HG02571 (cell line): ENCODE measurements around the gene GPRASP1.
"Not testable (repeated sequence)": the region's sequence is repeated elsewhere in the genome, so short reads cannot be mapped to it uniquely, and the experiment has no call there.

Experiments
- ATAC-seq: cut with Tn5 transposase; IDR thresholded peaks from one replicate; pipeline ENCODE4 v1.9.1; 2021; ENCODE audit warnings: mild to moderate bottlenecking, moderate library complexity; ENCODE audit not compliant: unreplicated experiment

GPRASP1 gene, protein sequence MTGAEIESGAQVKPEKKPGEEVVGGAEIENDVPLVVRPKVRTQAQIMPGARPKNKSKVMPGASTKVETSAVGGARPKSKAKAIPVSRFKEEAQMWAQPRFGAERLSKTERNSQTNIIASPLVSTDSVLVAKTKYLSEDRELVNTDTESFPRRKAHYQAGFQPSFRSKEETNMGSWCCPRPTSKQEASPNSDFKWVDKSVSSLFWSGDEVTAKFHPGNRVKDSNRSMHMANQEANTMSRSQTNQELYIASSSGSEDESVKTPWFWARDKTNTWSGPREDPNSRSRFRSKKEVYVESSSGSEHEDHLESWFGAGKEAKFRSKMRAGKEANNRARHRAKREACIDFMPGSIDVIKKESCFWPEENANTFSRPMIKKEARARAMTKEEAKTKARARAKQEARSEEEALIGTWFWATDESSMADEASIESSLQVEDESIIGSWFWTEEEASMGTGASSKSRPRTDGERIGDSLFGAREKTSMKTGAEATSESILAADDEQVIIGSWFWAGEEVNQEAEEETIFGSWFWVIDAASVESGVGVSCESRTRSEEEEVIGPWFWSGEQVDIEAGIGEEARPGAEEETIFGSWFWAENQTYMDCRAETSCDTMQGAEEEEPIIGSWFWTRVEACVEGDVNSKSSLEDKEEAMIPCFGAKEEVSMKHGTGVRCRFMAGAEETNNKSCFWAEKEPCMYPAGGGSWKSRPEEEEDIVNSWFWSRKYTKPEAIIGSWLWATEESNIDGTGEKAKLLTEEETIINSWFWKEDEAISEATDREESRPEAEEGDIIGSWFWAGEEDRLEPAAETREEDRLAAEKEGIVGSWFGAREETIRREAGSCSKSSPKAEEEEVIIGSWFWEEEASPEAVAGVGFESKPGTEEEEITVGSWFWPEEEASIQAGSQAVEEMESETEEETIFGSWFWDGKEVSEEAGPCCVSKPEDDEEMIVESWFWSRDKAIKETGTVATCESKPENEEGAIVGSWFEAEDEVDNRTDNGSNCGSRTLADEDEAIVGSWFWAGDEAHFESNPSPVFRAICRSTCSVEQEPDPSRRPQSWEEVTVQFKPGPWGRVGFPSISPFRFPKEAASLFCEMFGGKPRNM (N-terminal part only)

DNA sequence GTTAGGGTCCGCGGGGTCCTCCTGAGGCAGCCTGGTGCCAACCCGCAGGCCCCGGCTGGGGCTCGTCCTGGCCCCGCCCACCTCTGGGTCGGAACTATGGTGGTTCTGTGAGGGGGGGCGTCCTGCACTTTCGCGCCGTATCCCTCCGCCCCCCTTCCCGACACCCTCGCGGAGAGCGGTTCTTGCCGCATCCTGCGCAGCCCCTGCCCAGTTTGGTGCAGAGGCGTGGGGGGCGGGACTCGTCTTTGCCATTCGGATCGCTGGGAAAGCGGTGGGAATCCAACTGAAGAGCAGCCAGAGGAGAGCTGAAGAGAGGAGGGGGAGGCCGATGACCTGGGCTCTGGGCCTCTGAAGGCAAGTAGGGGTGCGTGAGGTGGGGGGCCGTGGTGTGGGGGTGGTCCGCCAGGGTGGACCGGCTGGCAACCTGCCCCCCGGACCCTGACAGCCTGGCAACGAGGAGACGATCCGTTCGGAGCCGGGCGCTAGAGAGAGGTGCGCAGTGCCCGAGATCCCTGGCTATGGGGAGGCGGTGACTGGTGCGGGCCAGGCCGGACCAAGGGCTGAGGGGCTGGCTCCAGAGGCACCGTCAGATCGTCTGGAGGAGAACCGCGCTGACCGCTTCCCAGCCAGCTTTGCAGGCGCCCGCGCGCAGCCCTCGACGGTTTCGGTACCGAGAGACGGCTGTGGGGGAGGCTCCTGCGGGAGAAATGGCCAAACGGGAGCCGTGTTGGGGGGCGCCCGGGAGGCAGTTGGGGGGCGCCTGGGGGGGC lies at the start of gene GPRASP1:
TSS of gene GPRASP1 (plus strand) at position 242 of the 770 bp plus-strand sequence. CDS start 2,431 bp downstream, outside the sequence.
- no peak for ATAC-seq

DNA sequence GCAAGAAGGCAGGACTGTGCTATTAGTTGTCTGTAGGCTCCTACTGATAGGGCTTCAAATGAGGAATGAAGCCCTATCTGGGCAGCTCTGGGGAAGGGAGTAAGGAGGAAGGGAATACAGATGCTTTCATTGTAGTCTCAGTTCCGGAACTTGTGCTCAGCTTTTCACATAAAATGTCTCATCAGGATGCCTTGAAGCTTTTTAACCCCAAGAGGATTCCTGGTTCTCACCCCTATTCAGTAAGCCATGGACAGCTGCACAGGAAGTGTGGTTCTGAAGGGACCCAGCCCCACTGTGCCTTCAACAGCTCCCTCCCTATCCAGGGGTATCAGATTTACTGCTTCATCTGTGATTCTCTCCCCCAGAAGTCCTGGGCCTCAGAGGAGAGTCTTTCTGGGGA lies 47.0 kb upstream of the GPRASP1 start:
- no peak for ATAC-seq

DNA sequence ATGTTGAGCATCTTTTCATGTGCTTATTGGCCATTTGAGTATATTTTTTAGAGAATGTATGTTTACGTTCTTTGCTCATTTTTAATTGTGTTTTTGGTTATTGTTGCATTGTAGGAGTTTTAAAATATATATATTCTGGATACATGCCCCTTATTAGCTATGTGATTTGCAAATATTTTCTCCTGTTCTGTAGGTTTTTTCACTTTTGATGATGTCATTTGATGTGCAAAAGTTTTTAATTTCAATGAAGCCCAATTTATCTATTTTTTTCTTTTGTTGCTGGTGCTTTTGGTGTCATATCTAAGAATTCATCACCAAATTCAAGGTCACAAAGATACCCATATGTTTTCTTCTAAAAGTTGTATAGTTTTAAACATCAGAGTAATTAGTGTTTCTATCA lies 45.2 kb upstream of the GPRASP1 start:
- ATAC-seq, result no peak

DNA sequence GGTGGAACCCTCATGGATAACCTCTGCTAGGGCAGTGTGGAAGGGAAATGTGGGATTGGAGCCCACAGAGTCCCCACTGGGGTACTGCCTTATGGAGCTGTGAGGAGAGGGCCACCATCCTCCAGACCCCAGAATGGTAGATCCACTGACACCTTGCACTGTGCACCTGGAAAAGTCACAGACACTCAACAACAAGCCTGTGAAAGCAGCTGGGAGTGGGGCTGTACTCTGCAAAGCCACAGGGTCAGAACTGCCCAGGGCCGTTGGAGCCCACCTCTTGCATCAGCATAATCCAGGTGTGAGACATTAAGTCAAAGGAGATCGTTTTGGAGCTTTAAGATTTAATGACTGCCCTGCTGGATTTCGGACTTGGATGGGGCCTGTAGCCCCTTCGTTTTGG lies 40.4 kb upstream of the GPRASP1 start:
- ATAC-seq, result no peak

DNA sequence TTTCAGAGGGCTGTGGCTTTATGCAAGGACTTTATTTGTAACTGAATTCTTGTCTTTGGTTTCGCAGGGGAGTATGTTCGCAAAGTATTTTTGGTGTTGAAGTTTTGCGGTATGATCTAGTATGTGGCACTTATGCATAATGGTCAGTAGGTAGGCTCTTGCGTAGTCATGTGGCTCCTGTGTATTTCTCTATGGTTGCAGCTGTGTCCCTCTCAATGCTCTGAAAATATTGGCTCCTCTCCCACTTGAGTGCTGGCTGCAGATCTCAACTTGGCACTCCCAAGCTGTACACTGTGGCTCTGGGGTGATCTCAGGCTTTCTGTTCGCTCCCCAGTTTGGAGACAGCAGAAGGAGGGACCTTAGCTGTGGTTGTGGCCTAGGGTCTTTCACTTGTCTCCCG lies 27.2 kb upstream of the GPRASP1 start:
- no peak for ATAC-seq

DNA sequence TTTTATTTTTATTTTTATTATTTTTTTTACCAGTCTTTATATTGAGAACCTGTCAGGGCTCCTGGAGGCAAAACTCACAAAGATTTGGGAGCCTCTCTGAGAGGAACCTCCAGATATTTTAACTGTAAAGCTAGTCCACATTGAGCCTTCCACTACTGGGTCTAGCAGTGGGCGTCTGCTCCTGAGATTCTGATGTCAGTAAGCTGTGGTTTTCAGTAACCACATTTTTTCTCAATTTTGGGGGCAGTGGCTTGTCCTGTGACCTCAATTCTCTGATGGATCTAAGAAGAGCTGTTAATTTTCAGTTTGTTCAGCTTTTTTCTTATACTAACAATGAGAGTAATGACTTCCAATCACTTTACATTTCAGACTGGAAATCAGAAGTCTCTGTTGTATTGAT lies 23.6 kb upstream of the GPRASP1 start:
- no peak for ATAC-seq

DNA sequence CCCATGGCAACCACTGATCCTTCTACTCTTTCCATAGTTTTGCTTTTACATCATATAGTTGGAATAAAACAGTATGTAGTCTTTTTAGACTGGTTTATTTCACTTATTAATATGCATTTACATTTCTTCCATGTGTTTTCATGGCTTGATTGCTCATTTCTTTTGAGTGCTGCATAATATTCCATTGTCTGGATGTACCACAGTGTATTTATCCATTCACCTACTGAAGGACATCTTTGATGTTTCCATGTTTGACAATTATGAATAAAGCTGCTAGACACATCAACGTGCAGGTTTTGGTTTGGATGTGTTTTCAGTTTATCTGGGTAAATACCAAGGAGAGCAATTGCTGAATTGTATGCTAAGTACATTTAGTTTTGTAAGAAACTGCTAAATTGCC lies 13.7 kb upstream of the GPRASP1 start:
- no peak for ATAC-seq

DNA sequence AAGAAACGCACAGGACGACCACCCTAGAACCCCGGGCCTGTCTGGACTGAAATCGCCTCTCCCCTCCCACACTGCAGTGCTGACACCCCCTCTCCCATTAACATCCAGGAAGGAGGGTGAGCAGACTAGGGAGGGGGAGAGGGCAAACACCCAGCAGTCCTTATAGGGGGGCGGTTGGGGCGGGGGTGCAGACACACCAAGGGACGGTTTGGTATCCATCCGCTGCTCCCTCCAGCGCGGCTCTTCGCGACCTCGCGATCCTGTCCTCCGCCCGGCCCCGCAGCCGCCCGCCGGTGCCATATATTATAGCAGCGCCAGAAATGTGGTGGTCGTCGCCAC lies 411 bp upstream of the GPRASP1 start:
- ATAC-seq, result no peak

DNA sequence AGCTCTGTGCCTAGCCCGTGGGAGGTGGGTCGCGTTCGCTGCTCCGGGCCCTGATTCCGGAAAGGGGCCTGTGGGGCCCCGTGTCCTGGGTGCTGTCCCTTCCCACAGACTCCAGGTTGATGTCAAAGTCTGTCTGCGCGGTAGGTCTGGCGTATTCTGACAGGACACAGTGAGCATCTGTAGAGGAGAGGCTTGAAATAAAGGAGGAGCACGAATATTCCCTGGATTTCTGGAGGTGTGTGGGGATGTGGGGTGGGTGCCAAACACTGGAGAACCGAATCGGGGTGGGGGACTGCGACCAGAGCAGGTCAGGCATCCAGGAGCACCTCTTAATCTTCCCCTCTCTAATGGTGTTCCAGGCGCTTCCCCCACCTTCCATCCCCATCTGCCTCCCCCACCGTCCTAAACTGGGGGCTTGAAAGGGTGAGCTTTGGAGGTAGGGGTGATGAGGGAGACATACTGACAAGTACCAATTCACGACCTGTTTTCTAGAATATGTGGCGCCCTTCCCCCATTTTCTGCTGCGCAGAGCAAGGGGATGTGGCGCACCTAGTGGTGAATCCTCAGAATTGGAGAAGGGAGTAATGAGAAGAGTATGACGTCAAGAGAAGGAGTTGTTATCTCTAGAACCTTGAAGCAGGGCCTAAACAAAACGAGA lies 877 bp downstream of the GPRASP1 start:
- ATAC-seq, result no peak

DNA sequence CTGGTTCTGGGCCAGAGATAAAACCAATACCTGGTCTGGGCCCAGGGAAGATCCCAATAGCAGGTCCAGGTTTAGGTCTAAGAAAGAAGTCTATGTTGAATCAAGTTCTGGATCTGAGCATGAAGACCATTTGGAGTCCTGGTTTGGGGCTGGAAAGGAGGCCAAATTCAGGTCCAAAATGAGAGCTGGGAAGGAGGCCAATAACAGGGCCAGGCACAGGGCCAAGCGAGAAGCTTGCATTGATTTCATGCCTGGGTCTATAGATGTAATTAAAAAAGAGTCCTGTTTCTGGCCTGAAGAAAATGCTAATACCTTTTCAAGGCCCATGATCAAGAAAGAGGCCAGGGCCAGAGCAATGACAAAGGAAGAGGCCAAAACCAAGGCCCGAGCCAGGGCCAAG lies 3.4 kb downstream of the GPRASP1 start:
- no peak for ATAC-seq

DNA sequence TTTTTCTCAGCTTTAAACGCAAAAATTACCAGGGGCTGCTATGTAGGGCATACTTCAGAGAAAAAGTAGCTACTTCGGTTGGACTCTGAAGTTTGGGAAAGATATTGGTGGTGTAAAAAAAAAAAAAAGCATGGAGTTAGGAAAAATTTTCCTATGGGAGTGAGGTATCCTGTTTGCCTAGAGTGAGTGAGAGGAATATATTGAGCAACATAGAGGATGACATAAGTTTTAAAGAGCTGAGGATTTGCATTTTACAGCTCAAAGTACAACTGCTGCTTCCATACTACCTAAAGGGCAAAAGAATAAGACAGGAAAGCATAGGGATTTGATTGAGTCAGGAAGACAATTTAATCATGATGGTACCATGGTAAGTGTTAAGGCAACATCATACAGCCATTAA lies 7.3 kb downstream of the GPRASP1 start:
- no peak for ATAC-seq

DNA sequence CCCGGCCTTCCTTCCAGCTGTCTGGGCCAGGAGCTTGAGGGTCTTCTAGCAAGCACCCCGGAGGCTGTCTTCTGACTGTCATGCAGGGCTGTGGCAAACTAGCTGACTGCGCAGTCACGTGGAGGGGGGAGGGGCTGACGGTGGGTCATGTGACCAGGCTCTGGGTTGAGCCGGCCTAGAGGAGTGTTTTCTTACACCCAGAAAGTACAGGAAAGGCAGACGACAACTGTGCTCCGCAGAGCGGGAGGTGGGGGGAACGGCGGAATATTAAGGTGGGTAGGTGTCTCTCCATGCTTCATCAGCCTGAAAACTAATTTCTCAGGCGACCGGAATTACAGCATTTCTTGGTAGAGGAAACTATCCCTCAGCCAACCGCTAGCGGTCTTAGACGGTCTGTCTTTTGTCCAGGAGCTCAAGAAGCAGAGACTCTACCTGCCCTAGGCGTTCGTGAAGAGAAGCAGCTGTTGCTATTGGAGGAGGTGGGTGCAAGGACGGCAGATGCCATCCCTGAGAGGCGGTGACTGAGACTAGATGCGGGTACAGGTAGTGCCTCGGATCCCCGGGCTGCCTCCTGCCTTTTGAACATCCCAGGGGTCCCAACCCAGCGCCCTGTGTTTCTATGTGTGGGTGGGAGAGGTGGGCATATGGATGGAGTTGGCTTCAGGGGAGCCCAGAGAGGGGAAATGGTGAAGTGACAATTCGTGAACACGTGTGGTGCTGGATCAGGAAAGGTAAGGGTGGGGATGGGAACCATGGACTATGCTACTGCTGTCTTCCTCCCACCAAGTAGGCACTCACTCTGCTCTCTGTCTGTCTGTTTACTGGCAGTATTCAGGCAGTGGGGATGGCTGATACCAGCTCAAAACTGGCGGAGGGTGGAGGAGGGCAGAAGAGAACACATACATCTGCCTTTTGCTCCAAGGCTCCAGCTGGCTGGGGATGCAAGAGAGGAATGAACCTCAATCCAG lies 8.8 kb downstream of the GPRASP1 start:
- peak; percentile 93 for ATAC-seq

DNA sequence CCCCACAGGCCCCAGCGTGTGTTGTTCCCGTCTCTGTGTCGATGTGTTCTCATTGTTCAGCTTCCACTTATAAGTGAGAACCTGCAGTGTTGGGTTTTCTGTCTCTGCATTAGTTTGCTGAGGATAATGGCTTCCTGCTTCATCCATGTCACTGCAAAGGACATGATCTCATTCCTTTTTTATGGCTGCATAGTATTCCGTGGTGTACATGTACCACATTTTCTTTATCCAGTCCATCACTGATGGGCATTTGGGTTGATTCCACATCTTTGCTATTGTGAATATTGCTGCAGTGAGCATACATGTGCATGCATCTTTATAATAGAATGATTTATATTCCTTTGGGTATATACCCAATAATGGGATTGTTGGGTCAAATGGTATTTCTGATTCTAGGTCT lies 12.5 kb downstream of the GPRASP1 start:
- ATAC-seq, result not testable (repeated sequence)

DNA sequence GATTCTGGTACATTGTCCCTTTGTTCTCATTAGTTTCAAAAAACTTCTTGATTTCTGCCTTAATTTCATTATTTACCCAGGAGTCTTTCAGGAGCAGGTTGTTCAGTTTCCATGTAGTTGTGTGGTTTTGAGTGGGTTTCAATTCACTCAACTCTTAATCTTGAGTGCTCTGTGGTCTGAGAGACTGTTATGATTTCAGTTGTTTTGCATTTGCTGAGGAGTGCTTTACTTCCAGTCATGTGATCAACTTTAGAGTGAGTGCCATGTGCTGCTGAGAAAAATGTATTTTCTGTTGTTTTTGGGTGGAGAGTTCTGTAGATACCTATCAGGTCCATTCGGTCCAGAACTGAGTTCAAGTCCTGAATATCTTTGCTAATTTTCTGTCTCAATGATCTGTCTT lies 15.8 kb downstream of the GPRASP1 start:
- ATAC-seq, result not testable (repeated sequence)

DNA sequence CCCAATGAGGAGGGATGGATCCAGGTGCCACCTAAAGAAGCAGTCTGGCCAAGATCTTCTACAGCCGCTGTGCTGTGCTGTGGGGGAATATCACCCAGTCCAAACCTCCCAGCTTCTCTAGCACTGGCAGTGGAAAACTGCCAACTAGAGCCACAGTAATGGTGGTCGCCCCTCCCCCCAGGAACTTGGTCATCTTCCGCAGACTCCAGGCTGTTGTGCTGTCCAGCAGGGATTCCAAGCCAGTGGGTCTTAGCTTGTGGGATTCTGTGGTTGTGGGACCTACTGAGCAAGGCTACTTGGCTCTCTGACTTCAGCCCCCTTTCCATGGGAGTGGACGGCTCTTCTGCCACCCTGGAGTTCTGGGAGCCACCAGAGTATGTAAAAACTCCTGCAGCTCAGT lies 18.2 kb downstream of the GPRASP1 start:
- ATAC-seq, result no peak

DNA sequence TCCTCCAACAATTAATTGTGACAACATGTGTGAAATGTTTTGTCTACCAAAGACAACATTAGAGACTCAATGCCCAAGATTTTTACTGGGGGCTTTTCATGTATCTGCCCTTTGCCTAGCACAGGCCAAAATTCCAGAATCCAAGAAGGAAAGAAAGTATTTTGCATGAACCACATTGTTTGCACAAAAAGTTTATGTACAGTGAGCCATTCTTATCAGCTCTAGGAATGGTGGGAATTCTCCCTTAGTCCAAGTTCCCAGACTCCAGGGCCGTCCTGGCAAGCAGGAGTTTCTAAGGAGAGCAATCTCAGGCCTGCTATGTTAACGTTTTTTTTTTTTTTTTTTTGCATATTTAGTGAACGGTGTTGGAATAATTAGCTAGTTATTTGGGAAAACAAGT lies 21.6 kb downstream of the GPRASP1 start:
- ATAC-seq, result no peak

DNA sequence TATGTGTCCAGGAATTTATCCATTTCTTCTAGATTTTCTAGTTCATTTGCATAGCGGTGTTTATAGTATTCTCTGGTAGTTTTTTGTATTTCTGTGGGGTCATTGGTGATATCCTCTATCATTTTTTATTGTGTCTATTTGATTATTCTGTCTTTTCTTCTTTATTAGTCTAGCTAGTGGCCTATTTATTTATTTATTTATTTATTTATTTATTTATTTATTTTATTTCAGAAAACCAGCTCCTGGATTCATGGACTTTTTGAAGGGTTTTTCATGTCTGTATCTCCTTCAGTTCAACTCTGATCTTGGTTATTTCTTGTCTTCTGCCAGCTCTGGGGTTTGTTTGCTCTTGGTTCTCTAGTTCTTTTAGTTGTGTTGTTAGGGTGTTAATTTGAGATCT lies 26.2 kb downstream of the GPRASP1 start:
- ATAC-seq, result not testable (repeated sequence)

DNA sequence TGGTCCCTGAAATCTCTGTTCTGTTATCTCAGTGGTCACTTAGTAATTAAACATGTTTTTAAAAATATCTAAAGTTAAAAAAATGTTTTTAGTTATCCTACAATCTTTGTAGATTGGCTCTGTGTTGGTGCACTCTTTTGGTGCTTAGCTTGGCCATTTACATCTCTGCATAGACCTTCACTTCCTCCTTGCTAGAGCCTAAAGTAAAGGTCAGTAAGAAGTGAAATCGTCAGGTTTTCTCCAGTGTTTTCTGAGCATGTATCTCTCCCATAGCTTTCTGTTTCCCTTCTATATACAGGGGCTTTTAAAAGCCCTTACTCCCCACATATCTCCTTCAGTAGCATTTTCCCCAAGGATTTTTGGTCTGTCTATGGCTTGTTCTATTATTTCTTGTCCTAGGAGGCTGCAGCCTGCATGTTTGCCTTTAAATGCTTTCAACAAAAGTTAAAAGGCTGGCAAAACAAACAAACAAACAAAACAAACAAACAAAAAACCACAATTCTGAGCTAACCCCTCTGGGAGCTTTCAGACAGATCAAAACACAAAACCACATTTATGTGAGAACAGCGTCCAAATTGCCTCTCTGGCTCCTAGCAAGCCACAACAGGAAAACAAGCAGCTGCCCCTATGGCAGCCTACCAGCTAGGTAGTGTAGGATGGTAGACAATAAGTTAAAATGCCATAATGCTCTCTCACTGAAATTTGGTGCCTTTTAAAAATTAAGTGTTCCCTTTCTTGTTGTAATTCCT lies 33.7 kb downstream of the GPRASP1 start:
- ATAC-seq, result no peak

DNA sequence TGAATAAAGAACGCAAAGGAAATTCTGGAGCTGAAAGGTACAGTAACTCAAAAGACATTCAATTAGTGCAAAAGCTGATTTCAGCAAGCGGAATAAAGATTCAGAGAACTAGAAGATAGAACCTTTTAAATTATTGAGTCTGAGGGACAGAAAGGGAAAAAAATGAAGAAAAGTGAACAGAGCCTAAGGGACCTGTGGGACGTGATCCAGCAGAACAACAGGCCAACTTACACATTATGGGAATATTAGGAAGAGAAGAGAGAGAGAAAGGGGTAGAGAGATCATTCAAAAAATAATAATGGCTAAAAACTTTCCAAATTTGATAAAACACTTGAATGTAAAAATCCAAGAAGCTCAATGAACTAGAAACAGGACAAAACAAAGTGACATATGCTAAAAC lies 43.5 kb downstream of the GPRASP1 start:
- ATAC-seq, result no peak
